H9 (cell line): Measurements from ENCODE around the gene CYBA. TPM values are rescaled to one million over a fixed set of nuclear protein-coding genes. Genes with fewer than 3 reads are reported as not detected.
A peak's percentile ranks its signal among the peaks of the same experiment; 100 is the strongest.

Source experiments
- DNase-seq: peaks from one replicate; pipeline ENCODE4 v3.0.0-alpha.2; 2017
- H2AFZ ChIP-seq: one replicate; pipeline ENCODE4 v1.6.1; 2013; ENCODE audit warnings: mild to moderate bottlenecking, low read length, control low read depth, moderate library complexity
- H2AK5ac ChIP-seq: 2 replicates; pipeline ENCODE4 v1.6.1; 2013; ENCODE audit warnings: low read length, control low read depth, mixed read lengths; ENCODE audit not compliant: insufficient read length
- H2BK120ac ChIP-seq: one replicate; pipeline ENCODE4 v1.6.1; 2013; ENCODE audit warnings: low read depth, mild to moderate bottlenecking, low read length, control low read depth, inconsistent platforms; ENCODE audit not compliant: poor library complexity, severe bottlenecking
- H2BK12ac ChIP-seq: 2 replicates; pipeline ENCODE4 v1.6.1; 2013; ENCODE audit warnings: low read length, control low read depth, mixed read lengths, low read depth; ENCODE audit not compliant: insufficient read length
- H2BK15ac ChIP-seq: 2 replicates; pipeline ENCODE4 v1.6.1; 2013; ENCODE audit warnings: low read depth, low read length, control low read depth
- H2BK20ac ChIP-seq: one replicate; pipeline ENCODE4 v1.6.1; 2013; ENCODE audit warnings: low read depth, mild to moderate bottlenecking, low read length, control low read depth, inconsistent platforms; ENCODE audit not compliant: poor library complexity, severe bottlenecking
- H2BK5ac ChIP-seq: 2 replicates; pipeline ENCODE4 v1.6.1; 2013; ENCODE audit warnings: low read length, control low read depth, mixed read lengths; ENCODE audit not compliant: insufficient read length
- H3K14ac ChIP-seq: 2 replicates; pipeline ENCODE4 v1.6.1; 2013; ENCODE audit warnings: low read length, control low read depth; ENCODE audit not compliant: insufficient read depth
- H3K18ac ChIP-seq: 2 replicates; pipeline ENCODE4 v1.6.1; 2013; ENCODE audit warnings: low read depth, mild to moderate bottlenecking, mixed read lengths, low read length, control low read depth; ENCODE audit not compliant: insufficient read length
- H3K23ac ChIP-seq: 2 replicates; pipeline ENCODE4 v1.6.1; 2013; ENCODE audit warnings: low read length, control low read depth, mixed read lengths, low read depth; ENCODE audit not compliant: insufficient read length
- H3K23me2 ChIP-seq: 2 replicates; pipeline ENCODE4 v1.6.1; 2013; ENCODE audit warnings: low read depth, mild to moderate bottlenecking, mixed read lengths, low read length, control low read depth; ENCODE audit not compliant: insufficient read length, poor library complexity, severe bottlenecking
- H3K27ac ChIP-seq: 2 replicates; pipeline ENCODE4 v1.5.1; 2013; ENCODE audit warnings: low read length, control low read depth, mixed read lengths, low read depth; ENCODE audit not compliant: insufficient read length
- H3K27me3 ChIP-seq: 2 replicates; pipeline ENCODE4 v1.6.1; 2013; ENCODE audit warnings: low read length, control low read depth, inconsistent platforms; ENCODE audit not compliant: insufficient read depth
- H3K4ac ChIP-seq: 2 replicates; pipeline ENCODE4 v1.6.1; 2013; ENCODE audit warnings: low read depth, mild to moderate bottlenecking, control low read depth, inconsistent platforms, low read length, moderate library complexity
- H3K4me1 ChIP-seq: 2 replicates; pipeline ENCODE4 v1.6.1; 2013; ENCODE audit warnings: low read length, control low read depth, inconsistent platforms; ENCODE audit not compliant: insufficient read depth
- H3K4me2 ChIP-seq: 2 replicates; pipeline ENCODE4 v1.6.1; 2013; ENCODE audit warnings: low read length, control low read depth, mixed read lengths; ENCODE audit not compliant: insufficient read length, insufficient read depth
- H3K56ac ChIP-seq: 2 replicates; pipeline ENCODE4 v1.6.1; 2013; ENCODE audit warnings: low read depth, mild to moderate bottlenecking, mixed read lengths, low read length, control low read depth; ENCODE audit not compliant: insufficient read length
- H3K79me1 ChIP-seq: 2 replicates; pipeline ENCODE4 v1.6.1; 2013; ENCODE audit warnings: low read depth, mild to moderate bottlenecking, moderate library complexity, low read length, control low read depth, inconsistent platforms; ENCODE audit not compliant: insufficient read depth, poor library complexity, severe bottlenecking
- H3K79me2 ChIP-seq: 2 replicates; pipeline ENCODE4 v1.6.1; 2013; ENCODE audit warnings: low read length, control low read depth, inconsistent platforms; ENCODE audit not compliant: insufficient read depth
- H3K9ac ChIP-seq: 2 replicates; pipeline ENCODE4 v1.6.1; 2013; ENCODE audit warnings: low read length, control low read depth, mixed read lengths; ENCODE audit not compliant: insufficient read length; ENCODE audit errors: extremely low read depth
- H3K9me3 ChIP-seq: one replicate; pipeline ENCODE4 v1.6.1; 2013; ENCODE audit warnings: low read depth, low read length, inconsistent platforms; ENCODE audit not compliant: control insufficient read depth
- H3T11ph ChIP-seq: one replicate; pipeline ENCODE4 v1.6.1; 2013; ENCODE audit warnings: mild to moderate bottlenecking, low read length, control low read depth, inconsistent platforms
- H4K20me1 ChIP-seq: one replicate; pipeline ENCODE4 v1.6.1; 2013; ENCODE audit not compliant: control insufficient read depth, insufficient read length, insufficient read depth
- H4K5ac ChIP-seq: 2 replicates; pipeline ENCODE4 v1.6.1; 2013; ENCODE audit warnings: low read depth, mild to moderate bottlenecking, mixed read lengths, low read length, control low read depth; ENCODE audit not compliant: insufficient read length
- H4K8ac ChIP-seq: replicated peaks from 2 replicates; pipeline ENCODE4 v1.6.1; 2013; ENCODE audit warnings: low read length, control low read depth, mixed read lengths, low read depth; ENCODE audit not compliant: insufficient read length
- H4K91ac ChIP-seq: 2 replicates; pipeline ENCODE4 v1.6.1; 2013; ENCODE audit warnings: low read depth, mild to moderate bottlenecking, moderate library complexity, mixed read lengths, low read length, control low read depth; ENCODE audit not compliant: insufficient read length
- H3K27ac Mint-ChIP-seq, 3 experiments: 2 replicates in 2 of 3; 3 replicates in 1 of 3; pipeline ENCODE4 v1.8.0; 2020 to 2021; ENCODE audit warnings: mixed read lengths in 3 of 3, mild to moderate bottlenecking in 1 of 3, moderate library complexity in 1 of 3
- H3K27me3 Mint-ChIP-seq: 2 replicates; pipeline ENCODE4 v1.8.0; 2021; ENCODE audit warnings: low read depth, mild to moderate bottlenecking, moderate library complexity, mixed read lengths
- H3K36me3 Mint-ChIP-seq, 3 experiments: 2 replicates in 2 of 3; 3 replicates in 1 of 3; pipeline ENCODE4 v1.8.0; 2020 to 2021; ENCODE audit warnings: low read depth in 3 of 3, mixed read lengths in 3 of 3; ENCODE audit not compliant: insufficient read depth in 1 of 3
- H3K4me1 Mint-ChIP-seq, 2 experiments: 2 replicates each; pipeline ENCODE4 v1.8.0; 2020; ENCODE audit warnings: mixed read lengths in 2 of 2
- H3K4me3 Mint-ChIP-seq, 2 experiments: 2 replicates in 1 of 2; 3 replicates in 1 of 2; pipeline ENCODE4 v1.8.0; 2020 to 2021; ENCODE audit warnings: mild to moderate bottlenecking in 2 of 2, mixed read lengths in 2 of 2, moderate library complexity in 1 of 2
- H3K9me3 Mint-ChIP-seq, 2 experiments: 2 replicates in 1 of 2; 3 replicates in 1 of 2; pipeline ENCODE4 v1.8.0; 2020; ENCODE audit warnings: mild to moderate bottlenecking in 2 of 2, mixed read lengths in 2 of 2, moderate library complexity in 1 of 2
- WGBS: extraction: QIAGEN DNeasy Blood & Tissue Kit; methylation state at CpG from one replicate; pipeline ENCODE4 v1.1.7; 2013; ENCODE audit warnings: missing lambda C conversion rate, low lambda C conversion rate, mixed read lengths; ENCODE audit not compliant: insufficient read length; ENCODE audit errors: extremely low coverage; 5-methylcytosine and 5-hydroxymethylcytosine counted together
- total RNA-seq: library from RNA; stranded (reverse); gene quantifications from 2 replicates; pipeline ENCODE4 v1.2.1, GENCODE V29; 2021
- TF ChIP-seq, protein P1 (sequence below): fragments of 200-600 bp; sonication (generic); conservative IDR thresholded peaks from 3 replicates; pipeline ENCODE4 v1.8.0; 2021; ENCODE audit warnings: antibody characterized with exemption, mild to moderate bottlenecking

CYBA gene
- total RNA-seq, 1 experiment from 2014 or later: 153 TPM

DNA sequence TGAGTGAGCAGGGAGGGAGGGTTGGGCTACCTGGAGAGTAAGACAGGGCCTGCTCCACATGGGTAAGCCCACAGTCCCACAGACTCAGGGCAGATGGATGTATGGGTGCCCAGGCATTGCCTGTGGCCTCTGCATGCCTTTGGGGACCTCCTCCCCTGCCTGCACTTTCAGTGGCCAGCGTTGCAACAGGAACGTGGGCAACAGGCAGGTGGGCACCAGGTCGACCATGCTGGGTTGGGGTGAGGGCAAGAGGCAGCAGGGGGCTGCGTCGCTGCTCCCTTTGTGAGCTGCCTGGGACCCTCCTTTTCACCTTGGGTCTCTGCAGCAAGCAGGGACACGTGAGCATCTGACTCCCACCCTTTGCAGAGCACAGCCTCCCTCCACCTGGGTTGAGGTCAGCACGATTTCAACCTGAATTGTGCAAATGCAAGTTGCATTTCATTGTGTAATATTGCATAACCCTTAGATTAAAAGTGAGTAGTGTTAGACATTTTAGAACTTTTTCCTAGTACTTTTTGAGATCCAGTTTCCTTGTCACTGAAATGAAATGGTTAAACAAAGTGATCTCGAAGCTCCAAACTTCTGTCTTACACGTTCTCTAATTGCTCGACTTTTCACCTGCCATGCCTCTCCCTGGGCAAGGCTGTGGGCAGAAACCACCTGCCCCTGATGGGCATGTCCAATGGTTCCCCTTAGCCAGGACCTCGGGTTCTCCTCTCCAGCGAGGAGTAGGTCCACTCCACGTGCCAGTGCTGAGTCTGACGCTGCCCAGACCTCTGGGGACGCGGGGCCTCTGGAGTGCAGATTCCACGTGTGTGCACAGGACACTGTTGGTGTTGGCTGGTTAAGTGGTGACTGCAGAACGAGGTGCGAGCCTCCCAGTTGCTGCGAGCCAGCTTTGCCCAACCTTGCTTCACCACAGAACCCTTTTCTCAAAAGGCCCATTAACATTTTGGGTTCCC, 45.4 kb downstream of the CYBA start:
- Histone ChIP-seq H3K56ac (no peak overlapping the region), H3K18ac (no peak overlapping the region), H2BK12ac (no peak overlapping the region), H3K23me2 (no peaks in the 10 kb centered on the region), H3K9me3 (no peaks in the 10 kb centered on the region), H4K20me1 (no peaks in the 10 kb centered on the region), H4K91ac (no peak overlapping the region), H3K27ac (no peak overlapping the region), H2BK5ac (no peak overlapping the region), H3K23ac (no peak overlapping the region), H3K27me3 (no peaks in the 10 kb centered on the region), H2AK5ac (no peak overlapping the region), H4K8ac (no peak overlapping the region), H4K5ac (no peak overlapping the region), H3K14ac (no peak overlapping the region), H3K4ac (no peak overlapping the region), H3K4me2 (no peak overlapping the region), H3K4me1 (no peaks in the 10 kb centered on the region), H2BK120ac (no peak overlapping the region), H2BK15ac (no peak overlapping the region), H2AFZ (no peak overlapping the region), H3K9ac (no peak overlapping the region), H3K79me2 (no peaks in the 10 kb centered on the region), H2BK20ac (no peak overlapping the region), H3T11ph (no peak overlapping the region), H3K79me1 (no peaks in the 10 kb centered on the region)
- H3K36me3 Mint-ChIP-seq: peaks cover 24 to 75% (median 62%) of the 10 kb centered on the region in 3 experiments; a peak in 6 of 7 replicates
- peak overlapping the region in 1 of 3 experiments; percentile 61; a peak in 2 of 7 replicates for H3K27ac Mint-ChIP-seq
- whole genome bisulfite sequencing: no CpG with 5 or more reads among the region's 20 CpGs
- TF ChIP-seq, protein P1, sequence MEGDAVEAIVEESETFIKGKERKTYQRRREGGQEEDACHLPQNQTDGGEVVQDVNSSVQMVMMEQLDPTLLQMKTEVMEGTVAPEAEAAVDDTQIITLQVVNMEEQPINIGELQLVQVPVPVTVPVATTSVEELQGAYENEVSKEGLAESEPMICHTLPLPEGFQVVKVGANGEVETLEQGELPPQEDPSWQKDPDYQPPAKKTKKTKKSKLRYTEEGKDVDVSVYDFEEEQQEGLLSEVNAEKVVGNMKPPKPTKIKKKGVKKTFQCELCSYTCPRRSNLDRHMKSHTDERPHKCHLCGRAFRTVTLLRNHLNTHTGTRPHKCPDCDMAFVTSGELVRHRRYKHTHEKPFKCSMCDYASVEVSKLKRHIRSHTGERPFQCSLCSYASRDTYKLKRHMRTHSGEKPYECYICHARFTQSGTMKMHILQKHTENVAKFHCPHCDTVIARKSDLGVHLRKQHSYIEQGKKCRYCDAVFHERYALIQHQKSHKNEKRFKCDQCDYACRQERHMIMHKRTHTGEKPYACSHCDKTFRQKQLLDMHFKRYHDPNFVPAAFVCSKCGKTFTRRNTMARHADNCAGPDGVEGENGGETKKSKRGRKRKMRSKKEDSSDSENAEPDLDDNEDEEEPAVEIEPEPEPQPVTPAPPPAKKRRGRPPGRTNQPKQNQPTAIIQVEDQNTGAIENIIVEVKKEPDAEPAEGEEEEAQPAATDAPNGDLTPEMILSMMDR: no peak
- no peak overlapping the region for H3K4me3 Mint-ChIP-seq
- H3K4me1 Mint-ChIP-seq: peaks cover 7 to 17% of the 10 kb centered on the region in 2 experiments
- H3K27me3 Mint-ChIP-seq: no peaks in the 10 kb centered on the region
- no peak for DNase-seq
- peaks cover 0 to 4% of the 10 kb centered on the region in 2 experiments; a peak in 1 of 5 replicates for H3K9me3 Mint-ChIP-seq
